ENCODE results near the gene DGKG. TPM values are rescaled to one million over a fixed set of nuclear protein-coding genes. Genes with fewer than 3 reads are reported as not detected.

The DGKG gene
- total RNA-seq, 1 donor from 2014 or later = 4.7 TPM

DNA sequence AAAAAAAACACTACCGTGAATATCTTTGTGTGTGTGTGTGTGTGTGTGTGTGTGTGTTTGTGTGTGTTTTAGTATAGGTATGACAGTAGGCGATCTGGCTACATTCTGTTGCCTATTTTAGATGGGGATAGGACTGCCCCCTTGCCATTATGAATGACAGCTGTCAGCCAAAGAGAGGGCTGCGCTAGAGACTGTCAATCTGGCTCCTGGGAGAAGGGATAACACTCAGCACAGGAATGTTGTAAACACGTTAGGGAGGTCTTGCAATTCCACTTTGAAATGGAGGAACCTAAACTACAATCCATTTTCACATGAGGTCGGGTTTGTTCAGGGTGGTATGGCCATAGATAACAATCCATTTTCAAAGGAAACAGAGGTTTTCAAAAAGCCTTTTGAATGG lies 239.0 kb downstream of the DGKG start:
- H3K4me3 ChIP-seq = no peak overlapping the region
- no peaks in the 10 kb centered on the region for H3K36me3 ChIP-seq
- TF ChIP-seq, protein P1, sequence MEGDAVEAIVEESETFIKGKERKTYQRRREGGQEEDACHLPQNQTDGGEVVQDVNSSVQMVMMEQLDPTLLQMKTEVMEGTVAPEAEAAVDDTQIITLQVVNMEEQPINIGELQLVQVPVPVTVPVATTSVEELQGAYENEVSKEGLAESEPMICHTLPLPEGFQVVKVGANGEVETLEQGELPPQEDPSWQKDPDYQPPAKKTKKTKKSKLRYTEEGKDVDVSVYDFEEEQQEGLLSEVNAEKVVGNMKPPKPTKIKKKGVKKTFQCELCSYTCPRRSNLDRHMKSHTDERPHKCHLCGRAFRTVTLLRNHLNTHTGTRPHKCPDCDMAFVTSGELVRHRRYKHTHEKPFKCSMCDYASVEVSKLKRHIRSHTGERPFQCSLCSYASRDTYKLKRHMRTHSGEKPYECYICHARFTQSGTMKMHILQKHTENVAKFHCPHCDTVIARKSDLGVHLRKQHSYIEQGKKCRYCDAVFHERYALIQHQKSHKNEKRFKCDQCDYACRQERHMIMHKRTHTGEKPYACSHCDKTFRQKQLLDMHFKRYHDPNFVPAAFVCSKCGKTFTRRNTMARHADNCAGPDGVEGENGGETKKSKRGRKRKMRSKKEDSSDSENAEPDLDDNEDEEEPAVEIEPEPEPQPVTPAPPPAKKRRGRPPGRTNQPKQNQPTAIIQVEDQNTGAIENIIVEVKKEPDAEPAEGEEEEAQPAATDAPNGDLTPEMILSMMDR (IDR thresholded peaks at IDR 0.05) = no peak
- no peaks in the 10 kb centered on the region for H3K4me1 ChIP-seq
- H3K27ac ChIP-seq = no peak overlapping the region
- ATAC-seq (no peak), DNase-seq (no peak)
- intact Hi-C loops (cut with DNase I) = no loop called here
- H3K9me3 ChIP-seq = no peaks in the 10 kb centered on the region
- H3K27me3 ChIP-seq = no peaks in the 10 kb centered on the region

DNA sequence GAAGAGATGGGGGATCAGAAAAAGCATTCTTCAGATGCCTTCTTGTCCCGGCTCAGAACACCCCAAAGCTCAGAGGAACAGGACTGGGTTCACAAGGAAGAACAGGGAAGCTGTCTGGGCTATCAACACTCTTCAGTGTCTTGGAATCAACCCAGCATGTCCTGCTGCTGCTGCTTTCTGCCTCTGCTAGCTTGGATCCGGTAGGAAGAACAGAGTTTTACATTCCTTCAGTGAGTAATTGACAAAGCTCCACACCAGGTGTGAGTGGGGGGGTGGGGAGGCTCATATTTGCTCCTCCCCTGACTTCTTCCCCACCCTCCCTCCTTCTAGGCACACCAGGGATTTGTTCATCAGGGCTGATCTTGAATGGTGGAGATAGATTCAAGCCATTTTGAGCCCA lies 240.1 kb downstream of the DGKG start:
- H3K27ac ChIP-seq = peak overlapping the region; percentile 63
- ATAC-seq (peak; percentile 62), DNase-seq (no peak)

DNA sequence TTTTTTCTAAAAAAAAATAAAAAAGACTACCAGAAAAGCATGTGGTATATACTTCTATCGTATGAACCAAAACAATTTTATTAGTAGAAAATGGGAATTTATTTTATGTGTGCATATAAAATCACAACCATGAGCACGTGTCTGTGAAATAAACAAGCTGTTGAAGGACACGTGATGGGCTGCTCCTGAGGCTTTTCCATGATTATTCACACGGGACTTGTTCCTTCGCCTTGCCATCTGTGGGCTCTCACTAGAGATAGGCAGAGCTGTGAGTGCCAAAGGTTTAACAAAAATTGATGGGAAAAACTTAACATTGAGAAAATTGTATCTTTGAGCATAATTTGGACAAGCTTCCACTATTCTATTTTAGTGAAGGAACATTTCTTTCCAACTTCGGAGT lies 240.8 kb downstream of the DGKG start:
- ATAC-seq (no peak), DNase-seq (no peak)
- no peaks in the 10 kb centered on the region for H3K4me1 ChIP-seq
- H3K27ac ChIP-seq = no peak overlapping the region
- H3K36me3 ChIP-seq = no peaks in the 10 kb centered on the region
- H3K9me3 ChIP-seq = no peaks in the 10 kb centered on the region
- intact Hi-C loops (cut with DNase I) = no loop called here
- H3K4me3 ChIP-seq = no peak overlapping the region
- no peaks in the 10 kb centered on the region for H3K27me3 ChIP-seq
- TF ChIP-seq, protein P1 (IDR thresholded peaks at IDR 0.05) = no peak

More for the DNA sequence above, 240.1 kb downstream of the DGKG start:
- Histone ChIP-seq H3K27me3 (no peaks in the 10 kb centered on the region), H3K4me1 (no peaks in the 10 kb centered on the region), H3K36me3 (no peaks in the 10 kb centered on the region), H3K9me3 (no peaks in the 10 kb centered on the region), H3K4me3 (no peak overlapping the region)
- intact Hi-C loops (cut with DNase I) = no loop called here
- TF ChIP-seq, protein P1 (IDR thresholded peaks at IDR 0.05) = no peak

DNA sequence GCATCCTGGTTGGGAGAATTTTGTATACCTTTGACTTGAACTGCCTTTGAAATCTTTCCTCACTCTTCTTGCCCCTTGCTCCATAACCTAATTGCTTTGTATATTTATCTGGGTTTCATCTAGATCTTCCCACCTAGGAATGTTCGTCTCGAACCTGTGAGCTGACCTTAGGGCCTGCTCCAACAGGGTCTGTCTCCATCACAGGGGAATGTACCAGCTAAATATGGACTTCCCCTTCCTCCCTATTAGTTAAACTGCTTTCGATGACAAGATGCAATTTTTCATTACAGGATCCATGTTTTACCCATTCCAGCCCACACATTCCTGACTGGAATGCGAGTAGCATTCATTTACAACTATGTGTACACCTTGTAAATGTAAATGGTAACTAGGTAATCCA lies 242.5 kb downstream of the DGKG start:
- ATAC-seq (no peak), DNase-seq (no peak)
- H3K4me1 ChIP-seq = no peaks in the 10 kb centered on the region
- H3K36me3 ChIP-seq = no peaks in the 10 kb centered on the region
- TF ChIP-seq, protein P1 (IDR thresholded peaks at IDR 0.05) = no peak
- H3K27ac ChIP-seq = no peak overlapping the region
- no peaks in the 10 kb centered on the region for H3K27me3 ChIP-seq
- no peaks in the 10 kb centered on the region for H3K9me3 ChIP-seq
- intact Hi-C loops (cut with DNase I) = no loop called here
- H3K4me3 ChIP-seq = no peak overlapping the region

DNA sequence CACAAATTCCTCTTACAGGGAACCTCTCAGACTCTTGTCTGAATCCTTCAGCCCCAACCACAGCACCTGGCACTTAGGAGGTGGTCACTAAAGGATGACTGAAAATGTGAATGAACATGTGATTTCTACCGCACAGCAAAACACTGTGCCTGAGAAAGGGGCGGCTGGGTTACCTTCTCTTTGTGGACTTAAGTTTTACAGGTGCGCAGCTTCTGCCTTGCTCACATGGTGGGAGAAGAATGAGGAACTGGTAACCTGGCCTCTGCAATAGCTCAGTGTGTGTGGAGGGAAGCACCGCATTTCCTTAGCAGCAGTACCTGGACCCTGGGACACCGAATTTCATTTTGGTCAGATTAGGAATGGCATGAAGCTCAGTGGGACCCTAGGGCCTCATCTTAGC lies 243.3 kb downstream of the DGKG start:
- Histone ChIP-seq H3K27ac (no peak overlapping the region), H3K4me1 (no peaks in the 10 kb centered on the region), H3K27me3 (no peaks in the 10 kb centered on the region), H3K9me3 (no peaks in the 10 kb centered on the region), H3K4me3 (no peak overlapping the region), H3K36me3 (no peaks in the 10 kb centered on the region)
- ATAC-seq (no peak), DNase-seq (no peak)
- intact Hi-C loops (cut with DNase I) = no loop called here
- TF ChIP-seq, protein P1 (IDR thresholded peaks at IDR 0.05) = no peak

DNA sequence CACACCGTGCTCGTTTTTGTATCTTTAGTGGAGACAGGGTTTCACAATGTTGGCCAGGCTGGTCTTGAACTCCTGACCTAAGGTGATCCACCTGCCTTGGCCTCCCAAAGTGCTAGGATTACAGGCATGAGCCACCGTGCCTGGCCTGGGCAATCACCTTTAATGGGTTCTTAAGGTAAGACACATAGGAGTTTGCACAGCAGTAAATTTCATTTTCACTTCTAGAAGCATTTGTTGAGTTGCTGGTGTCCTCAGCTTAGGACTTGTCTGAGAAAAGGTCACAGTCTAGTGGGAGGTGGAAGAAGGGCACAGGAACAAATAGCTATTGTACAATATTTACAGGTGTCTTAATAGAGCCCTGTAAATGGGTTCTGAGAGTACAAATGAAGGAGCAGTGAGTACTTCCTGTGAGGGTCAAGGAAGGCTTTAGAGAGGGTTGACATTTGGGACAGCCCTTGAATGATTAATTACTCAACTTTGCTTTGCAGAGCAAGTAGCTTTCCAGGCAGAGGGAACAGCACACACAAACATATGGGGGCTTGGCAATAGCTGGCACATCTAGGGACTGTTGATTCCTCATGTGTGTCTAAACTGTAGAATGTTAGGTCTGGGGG lies 244.4 kb downstream of the DGKG start:
- ATAC-seq = peak; percentile 84
- Histone ChIP-seq H3K4me1 (no peaks in the 10 kb centered on the region), H3K9me3 (no peaks in the 10 kb centered on the region), H3K27ac (no peak overlapping the region), H3K4me3 (no peak overlapping the region), H3K36me3 (no peaks in the 10 kb centered on the region), H3K27me3 (no peaks in the 10 kb centered on the region)
- intact Hi-C loops (cut with DNase I) = no loop called here
- no peak for DNase-seq
- TF ChIP-seq, protein P1 (IDR thresholded peaks at IDR 0.05) = no peak
